Measurements from ENCODE around the gene CAMTA1. TPM values are rescaled to one million over a fixed set of nuclear protein-coding genes. Genes with fewer than 3 reads are reported as not detected.

Gene CAMTA1
- total RNA-seq, 1 donor from 2014 or later = 268 TPM

DNA sequence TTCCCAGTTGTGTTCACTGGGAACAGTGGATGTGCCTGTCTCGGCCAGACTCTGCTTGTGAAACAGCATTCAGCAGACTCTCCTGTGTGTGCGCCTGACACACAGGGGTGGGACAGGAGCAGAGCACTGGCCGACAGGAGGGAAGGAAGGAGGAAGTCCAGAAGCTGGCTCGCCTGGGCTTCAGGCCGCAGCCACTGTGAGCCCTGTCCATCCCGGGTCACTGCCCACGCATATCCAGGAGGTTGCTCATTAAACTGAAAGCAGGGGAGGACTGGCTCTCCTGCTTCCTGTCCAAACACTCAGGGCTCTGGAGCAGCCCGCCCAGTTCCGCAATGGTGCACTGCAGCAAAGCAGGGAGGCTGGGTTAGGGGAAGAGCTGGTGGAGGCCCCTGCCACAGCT, 767.1 kb downstream of the CAMTA1 start:
- no peak overlapping the region for H3K4me2 ChIP-seq
- no peaks in the 10 kb centered on the region for H4K20me1 ChIP-seq (ENCODE audit: low read depth)
- no peaks in the 10 kb centered on the region for H3K4me1 ChIP-seq
- H3K27me3 ChIP-seq = no peaks in the 10 kb centered on the region
- H3F3A ChIP-seq (ENCODE audit: low read depth) = no peaks in the 10 kb centered on the region
- DNase-seq (ENCODE audit: low spot score) = no peak
- peaks cover 2% of the 10 kb centered on the region for H3K9me3 Mint-ChIP-seq
- no peak overlapping the region for H3K4me3 Mint-ChIP-seq
- H3K36me3 ChIP-seq = no peaks in the 10 kb centered on the region
- no peak overlapping the region for H3K9ac ChIP-seq
- TF ChIP-seq, protein P1, sequence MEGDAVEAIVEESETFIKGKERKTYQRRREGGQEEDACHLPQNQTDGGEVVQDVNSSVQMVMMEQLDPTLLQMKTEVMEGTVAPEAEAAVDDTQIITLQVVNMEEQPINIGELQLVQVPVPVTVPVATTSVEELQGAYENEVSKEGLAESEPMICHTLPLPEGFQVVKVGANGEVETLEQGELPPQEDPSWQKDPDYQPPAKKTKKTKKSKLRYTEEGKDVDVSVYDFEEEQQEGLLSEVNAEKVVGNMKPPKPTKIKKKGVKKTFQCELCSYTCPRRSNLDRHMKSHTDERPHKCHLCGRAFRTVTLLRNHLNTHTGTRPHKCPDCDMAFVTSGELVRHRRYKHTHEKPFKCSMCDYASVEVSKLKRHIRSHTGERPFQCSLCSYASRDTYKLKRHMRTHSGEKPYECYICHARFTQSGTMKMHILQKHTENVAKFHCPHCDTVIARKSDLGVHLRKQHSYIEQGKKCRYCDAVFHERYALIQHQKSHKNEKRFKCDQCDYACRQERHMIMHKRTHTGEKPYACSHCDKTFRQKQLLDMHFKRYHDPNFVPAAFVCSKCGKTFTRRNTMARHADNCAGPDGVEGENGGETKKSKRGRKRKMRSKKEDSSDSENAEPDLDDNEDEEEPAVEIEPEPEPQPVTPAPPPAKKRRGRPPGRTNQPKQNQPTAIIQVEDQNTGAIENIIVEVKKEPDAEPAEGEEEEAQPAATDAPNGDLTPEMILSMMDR (IDR thresholded peaks at IDR 0.05) = no peak
- TF ChIP-seq EZH2 (IDR thresholded peaks at IDR 0.05) (no peak), EZH2phosphoT487 (IDR thresholded peaks at IDR 0.05) (no peak)
- H3K4me3 ChIP-seq = no peak overlapping the region
- H3K4me1 Mint-ChIP-seq = peaks cover 20% of the 10 kb centered on the region
- no peak overlapping the region for H3K27ac ChIP-seq
- peaks cover 7% of the 10 kb centered on the region for H3K27me3 Mint-ChIP-seq (ENCODE audit: insufficient read depth, low read depth)
- no peaks in the 10 kb centered on the region for H3K36me3 Mint-ChIP-seq
- no peak overlapping the region for H2AFZ ChIP-seq (replicated peaks)
- no peak overlapping the region for H3K27ac Mint-ChIP-seq
- H3K9me3 ChIP-seq (ENCODE audit: low read depth) = no peaks in the 10 kb centered on the region
- no peaks in the 10 kb centered on the region for H3K79me2 ChIP-seq (ENCODE audit: low read depth)

DNA sequence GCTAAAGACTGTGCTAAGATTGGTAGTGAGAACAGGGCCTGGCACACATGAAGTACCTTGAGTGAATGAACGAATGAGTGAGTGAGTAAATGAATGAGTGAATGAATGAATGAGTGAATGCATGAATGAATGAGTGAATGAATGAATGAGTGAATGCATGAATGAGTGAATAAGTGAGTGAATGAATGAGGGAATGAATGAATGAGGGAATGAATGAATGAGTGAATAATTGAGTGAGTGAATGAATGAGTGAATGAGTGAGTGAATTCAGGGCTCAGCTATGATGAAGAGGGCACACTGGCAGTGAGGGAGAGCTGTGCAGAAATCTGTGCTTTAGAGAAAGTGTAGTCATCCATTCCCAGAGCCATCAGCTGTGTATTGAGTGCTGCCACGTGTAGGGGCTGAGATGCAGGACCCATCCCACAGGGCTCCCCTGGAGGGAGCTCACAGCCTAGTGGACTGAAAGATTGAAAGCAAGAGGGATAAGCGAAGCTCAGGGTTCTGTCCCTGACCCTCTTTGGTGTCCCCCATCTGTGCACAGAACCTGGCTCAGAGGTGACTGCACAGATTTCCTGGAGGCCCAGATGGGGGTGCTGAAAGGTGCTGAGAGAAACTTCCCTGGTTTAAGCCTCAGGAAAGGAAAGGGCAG, 767.9 kb downstream of the CAMTA1 start:
- Histone ChIP-seq H3K9me3 (ENCODE audit: low read depth) (no peaks in the 10 kb centered on the region), H3K4me1 (peaks cover 6% of the 10 kb centered on the region), H3K27ac (no peak overlapping the region), H3K36me3 (no peaks in the 10 kb centered on the region), H3K4me2 (no peak overlapping the region), H2AFZ (replicated peaks) (no peak overlapping the region), H3F3A (ENCODE audit: low read depth) (no peaks in the 10 kb centered on the region), H3K27me3 (no peaks in the 10 kb centered on the region), H4K20me1 (ENCODE audit: low read depth) (no peaks in the 10 kb centered on the region), H3K79me2 (ENCODE audit: low read depth) (no peaks in the 10 kb centered on the region), H3K9ac (no peak overlapping the region), H3K4me3 (no peak overlapping the region)
- H3K9me3 Mint-ChIP-seq = peaks cover 2% of the 10 kb centered on the region
- H3K4me1 Mint-ChIP-seq = peaks cover 24% of the 10 kb centered on the region
- peaks cover 7% of the 10 kb centered on the region for H3K27me3 Mint-ChIP-seq (ENCODE audit: insufficient read depth, low read depth)
- TF ChIP-seq, protein P1 (IDR thresholded peaks at IDR 0.05) = no peak
- TF ChIP-seq EZH2phosphoT487 (IDR thresholded peaks at IDR 0.05) = no peak
- no peak for TF ChIP-seq EZH2 (IDR thresholded peaks at IDR 0.05)
- H3K36me3 Mint-ChIP-seq = no peaks in the 10 kb centered on the region
- no peak for DNase-seq (ENCODE audit: low spot score)
- H3K4me3 Mint-ChIP-seq = no peak overlapping the region
- no peak overlapping the region for H3K27ac Mint-ChIP-seq

DNA sequence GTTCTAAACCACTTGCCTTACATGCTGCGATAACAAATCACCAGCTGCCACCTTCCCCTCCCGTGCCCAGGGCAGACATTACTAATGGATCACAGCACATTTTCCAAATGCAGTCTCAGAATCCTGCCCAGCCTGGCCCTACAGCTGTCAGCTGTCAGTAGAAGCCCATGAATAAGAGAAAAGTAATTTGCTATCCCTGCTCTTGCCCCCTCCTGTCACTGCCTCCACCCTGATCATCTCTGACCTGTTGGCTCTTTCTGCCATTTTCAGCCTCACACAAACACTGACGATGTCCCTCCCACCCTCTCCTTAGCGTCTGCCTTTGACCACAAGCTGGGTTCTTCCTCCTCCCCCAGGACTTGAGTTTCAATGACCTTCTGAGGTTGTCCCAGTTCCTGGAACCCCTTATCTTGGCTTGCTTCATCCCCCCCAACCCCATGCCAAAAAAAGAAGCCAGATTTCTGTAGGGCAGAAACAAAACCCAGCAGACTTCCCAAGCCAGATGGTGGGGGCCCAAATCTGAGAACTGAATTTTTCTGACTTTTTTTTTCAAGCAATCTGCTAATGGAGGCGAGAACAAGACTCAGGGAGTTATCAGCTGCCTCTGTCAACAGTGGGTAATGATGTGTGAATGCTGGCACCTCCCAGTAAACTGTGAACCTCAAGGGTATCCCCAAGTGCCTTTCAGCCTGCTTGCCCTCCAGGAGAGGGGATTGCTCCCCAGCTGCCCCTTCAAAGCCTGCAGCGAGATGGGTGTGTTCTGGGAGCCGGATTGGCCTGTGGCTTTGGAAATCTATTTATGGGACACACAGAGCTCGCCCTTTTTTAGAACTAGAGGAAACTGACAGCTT, 769.4 kb downstream of the CAMTA1 start:
- H3K4me2 ChIP-seq = no peak overlapping the region
- H3K79me2 ChIP-seq (ENCODE audit: low read depth) = no peaks in the 10 kb centered on the region
- H3K9me3 Mint-ChIP-seq = peaks cover 2% of the 10 kb centered on the region
- no peak overlapping the region for H3K4me3 Mint-ChIP-seq
- no peak overlapping the region for H3K27ac Mint-ChIP-seq
- H2AFZ ChIP-seq (replicated peaks) = no peak overlapping the region
- no peak for TF ChIP-seq EZH2phosphoT487 (IDR thresholded peaks at IDR 0.05)
- TF ChIP-seq, protein P1 (IDR thresholded peaks at IDR 0.05) = no peak
- no peak for TF ChIP-seq EZH2 (IDR thresholded peaks at IDR 0.05)
- peaks cover 19% of the 10 kb centered on the region for H3K4me1 Mint-ChIP-seq
- no peak for DNase-seq (ENCODE audit: low spot score)
- no peaks in the 10 kb centered on the region for H3F3A ChIP-seq (ENCODE audit: low read depth)
- no peaks in the 10 kb centered on the region for H4K20me1 ChIP-seq (ENCODE audit: low read depth)
- H3K9ac ChIP-seq = no peak overlapping the region
- peaks cover 7% of the 10 kb centered on the region for H3K27me3 Mint-ChIP-seq (ENCODE audit: insufficient read depth, low read depth)
- no peaks in the 10 kb centered on the region for H3K27me3 ChIP-seq
- no peaks in the 10 kb centered on the region for H3K9me3 ChIP-seq (ENCODE audit: low read depth)
- peaks cover 10% of the 10 kb centered on the region for H3K4me1 ChIP-seq
- H3K36me3 Mint-ChIP-seq = no peaks in the 10 kb centered on the region
- no peak overlapping the region for H3K4me3 ChIP-seq
- no peaks in the 10 kb centered on the region for H3K36me3 ChIP-seq
- H3K27ac ChIP-seq = no peak overlapping the region

Data from neural progenitor cell (in vitro differentiated cells).